Thyroid gland (tissue), 4 donors: ENCODE data around the gene CNTN5. TPM values are rescaled to one million over a fixed set of nuclear protein-coding genes. Genes with fewer than 3 reads are reported as not detected.

Source experiments
- DNase-seq, 2 donors: peaks; one replicate each; pipeline ENCODE4 v3.0.0-alpha.2; 2019
- H3K27ac ChIP-seq, 3 donors: fragments of 200-600 bp; sonication (generic); 1 replicate in 2 of 3; 2 replicates in 1 of 3; pipeline ENCODE4 v1.5.1; 2016 to 2019; ENCODE audit warnings: mild to moderate bottlenecking in 1 of 3, moderate library complexity in 1 of 3
- H3K27me3 ChIP-seq: fragments of 200-600 bp; sonication (generic); one replicate; pipeline ENCODE4 v1.5.1; 2019
- H3K36me3 ChIP-seq, 2 donors: fragments of 200-600 bp; sonication (generic); one replicate each; pipeline ENCODE4 v1.5.1; 2016 to 2019
- H3K4me1 ChIP-seq, 2 donors: fragments of 200-600 bp; sonication (generic); one replicate each; pipeline ENCODE4 v1.5.1; 2017 to 2019
- H3K4me3 ChIP-seq, 3 donors: fragments of 200-600 bp; sonication (generic); replicated peaks in 1 of 3; 1 replicate in 2 of 3; 2 replicates in 1 of 3; pipeline ENCODE4 v1.5.1; 2016; ENCODE audit warnings: mild to moderate bottlenecking in 1 of 3
- H3K9me3 ChIP-seq: fragments of 200-600 bp; sonication (generic); one replicate; pipeline ENCODE4 v1.5.1; 2017
- POLR2A ChIP-seq, 2 donors: fragments of 450-650 bp; IDR thresholded peaks; one replicate each; pipeline ENCODE4 v1.6.1; 2017; ENCODE audit warnings: antibody characterized with exemption in 2 of 2, mild to moderate bottlenecking in 2 of 2, moderate library complexity in 1 of 2
- WGBS, 2 donors: methylation state at CpG; one replicate each; pipeline ENCODE4 v1.1.5; 2017; 5-methylcytosine and 5-hydroxymethylcytosine counted together
- intact Hi-C: fragments of 100-400 bp; cut with DNase I; formaldehyde crosslinking; loops from one replicate; pipeline ENCODE4 v1.15.1; 2023
- total RNA-seq, 4 donors: library from RNA; depleted of rRNA; stranded (reverse); fragments of >200 nt; gene quantifications; one replicate each; pipeline ENCODE4 v1.2.3, GENCODE V29; 2016
- TF ChIP-seq, protein P1 (sequence below), 6 experiments: fragments of 200-600 bp in 3 of 6; fragments of 450-650 bp in 3 of 6; sonication (generic) in 3 of 6; IDR thresholded peaks; one replicate each; pipeline ENCODE4 v1.5.1; 2016 to 2019; ENCODE audit warnings: antibody characterized with exemption in 6 of 6, mild to moderate bottlenecking in 2 of 6, inconsistent platforms in 1 of 6, moderate library complexity in 1 of 6

The CNTN5 gene
- total RNA-seq, 4 donors from 2014 or later, result 1.9 to 14.3 (median 12.0) TPM

- intact Hi-C loops, result no loop called here
- no peak for TF ChIP-seq POLR2A (IDR thresholded peaks at IDR 0.05)
- TF ChIP-seq, protein P1, sequence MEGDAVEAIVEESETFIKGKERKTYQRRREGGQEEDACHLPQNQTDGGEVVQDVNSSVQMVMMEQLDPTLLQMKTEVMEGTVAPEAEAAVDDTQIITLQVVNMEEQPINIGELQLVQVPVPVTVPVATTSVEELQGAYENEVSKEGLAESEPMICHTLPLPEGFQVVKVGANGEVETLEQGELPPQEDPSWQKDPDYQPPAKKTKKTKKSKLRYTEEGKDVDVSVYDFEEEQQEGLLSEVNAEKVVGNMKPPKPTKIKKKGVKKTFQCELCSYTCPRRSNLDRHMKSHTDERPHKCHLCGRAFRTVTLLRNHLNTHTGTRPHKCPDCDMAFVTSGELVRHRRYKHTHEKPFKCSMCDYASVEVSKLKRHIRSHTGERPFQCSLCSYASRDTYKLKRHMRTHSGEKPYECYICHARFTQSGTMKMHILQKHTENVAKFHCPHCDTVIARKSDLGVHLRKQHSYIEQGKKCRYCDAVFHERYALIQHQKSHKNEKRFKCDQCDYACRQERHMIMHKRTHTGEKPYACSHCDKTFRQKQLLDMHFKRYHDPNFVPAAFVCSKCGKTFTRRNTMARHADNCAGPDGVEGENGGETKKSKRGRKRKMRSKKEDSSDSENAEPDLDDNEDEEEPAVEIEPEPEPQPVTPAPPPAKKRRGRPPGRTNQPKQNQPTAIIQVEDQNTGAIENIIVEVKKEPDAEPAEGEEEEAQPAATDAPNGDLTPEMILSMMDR (IDR thresholded peaks at IDR 0.05), result no peak
- H3K4me1 ChIP-seq, result no peaks in the 10 kb centered on the region
- DNase-seq, result no peak
- no peak overlapping the region for H3K27ac ChIP-seq
- peaks cover 3% of the 10 kb centered on the region for H3K9me3 ChIP-seq
- no peaks in the 10 kb centered on the region for H3K27me3 ChIP-seq
- H3K36me3 ChIP-seq, result no peaks in the 10 kb centered on the region
- H3K4me3 ChIP-seq, result no peak overlapping the region
These were observed 1142.7 kb downstream of the CNTN5 start for GRCh38 chr11:100163471-100163870.

GRCh38 chr11:100174881-100175280, 1154.1 kb downstream of the CNTN5 start:
- WGBS, 2 donors, result 68 to 72% methylated on average over 3 of the region's 3 CpGs
- DNase-seq, result no peak
- TF ChIP-seq, protein P1 (IDR thresholded peaks at IDR 0.05), result no peak
- TF ChIP-seq POLR2A (IDR thresholded peaks at IDR 0.05), result no peak
- Histone ChIP-seq H3K36me3 (no peaks in the 10 kb centered on the region), H3K27me3 (no peaks in the 10 kb centered on the region), H3K9me3 (no peaks in the 10 kb centered on the region), H3K27ac (no peak overlapping the region), H3K4me1 (no peaks in the 10 kb centered on the region), H3K4me3 (no peak overlapping the region)
- intact Hi-C loops, result no loop called here

DNA sequence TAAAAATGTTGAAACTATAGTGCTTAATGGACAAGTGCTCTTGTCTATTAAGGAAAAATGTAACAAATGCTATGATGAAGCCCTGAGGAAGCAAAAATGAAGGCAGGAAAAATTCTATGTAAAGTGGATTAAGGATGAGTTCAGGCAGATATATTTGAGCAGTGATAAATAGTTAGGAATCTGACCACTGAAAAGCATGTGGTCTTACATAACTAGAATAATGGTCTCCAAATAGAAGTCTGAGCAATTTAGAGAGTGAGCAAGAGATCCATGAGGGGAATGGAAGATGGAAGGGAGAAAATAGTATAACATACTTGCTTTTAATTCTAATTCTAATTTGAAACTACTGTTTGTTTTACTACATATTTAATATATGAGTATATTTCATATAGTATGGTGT, 1155.7 kb downstream of the CNTN5 start:
- TF ChIP-seq, protein P1 (IDR thresholded peaks at IDR 0.05), result no peak
- no peak for TF ChIP-seq POLR2A (IDR thresholded peaks at IDR 0.05)
- no peak for DNase-seq
- intact Hi-C loops, result no loop called here

GRCh38 chr11:100177651-100178050, 1156.9 kb downstream of the CNTN5 start:
- Histone ChIP-seq H3K36me3 (no peaks in the 10 kb centered on the region), H3K9me3 (no peaks in the 10 kb centered on the region), H3K4me3 (no peak overlapping the region), H3K27ac (no peak overlapping the region), H3K4me1 (no peaks in the 10 kb centered on the region), H3K27me3 (no peaks in the 10 kb centered on the region)
- TF ChIP-seq, protein P1 (IDR thresholded peaks at IDR 0.05), result no peak
- no peak for TF ChIP-seq POLR2A (IDR thresholded peaks at IDR 0.05)
- WGBS, 2 donors, result 91 to 92% methylated on average over 5 of the region's 5 CpGs
- intact Hi-C loops, result no loop called here
- no peak for DNase-seq

More for the DNA sequence above, 1155.7 kb downstream of the CNTN5 start:
- H3K36me3 ChIP-seq, result no peaks in the 10 kb centered on the region
- H3K9me3 ChIP-seq, result no peaks in the 10 kb centered on the region
- no peaks in the 10 kb centered on the region for H3K4me1 ChIP-seq
- H3K4me3 ChIP-seq, result no peak overlapping the region
- no peak overlapping the region for H3K27ac ChIP-seq
- no peaks in the 10 kb centered on the region for H3K27me3 ChIP-seq

GRCh38 chr11:100182350-100182749, 1161.6 kb downstream of the CNTN5 start:
- no peaks in the 10 kb centered on the region for H3K4me1 ChIP-seq
- H3K27me3 ChIP-seq, result no peaks in the 10 kb centered on the region
- no peak for DNase-seq
- H3K9me3 ChIP-seq, result no peaks in the 10 kb centered on the region
- TF ChIP-seq, protein P1 (IDR thresholded peaks at IDR 0.05), result no peak
- no peak for TF ChIP-seq POLR2A (IDR thresholded peaks at IDR 0.05)
- H3K27ac ChIP-seq, result no peak overlapping the region
- no peak overlapping the region for H3K4me3 ChIP-seq
- intact Hi-C loops, result no loop called here
- H3K36me3 ChIP-seq, result no peaks in the 10 kb centered on the region
